Activated T-cell treated with anti-CD3 and anti-CD28 coated beads for 48 hours (primary cell): ENCODE data around the gene YPEL2.

Experiments
- DNase-seq: peaks from one replicate; pipeline ENCODE4 v3.0.0-alpha.2; 2020; ENCODE audit warnings: low read depth

Gene YPEL2

DNA sequence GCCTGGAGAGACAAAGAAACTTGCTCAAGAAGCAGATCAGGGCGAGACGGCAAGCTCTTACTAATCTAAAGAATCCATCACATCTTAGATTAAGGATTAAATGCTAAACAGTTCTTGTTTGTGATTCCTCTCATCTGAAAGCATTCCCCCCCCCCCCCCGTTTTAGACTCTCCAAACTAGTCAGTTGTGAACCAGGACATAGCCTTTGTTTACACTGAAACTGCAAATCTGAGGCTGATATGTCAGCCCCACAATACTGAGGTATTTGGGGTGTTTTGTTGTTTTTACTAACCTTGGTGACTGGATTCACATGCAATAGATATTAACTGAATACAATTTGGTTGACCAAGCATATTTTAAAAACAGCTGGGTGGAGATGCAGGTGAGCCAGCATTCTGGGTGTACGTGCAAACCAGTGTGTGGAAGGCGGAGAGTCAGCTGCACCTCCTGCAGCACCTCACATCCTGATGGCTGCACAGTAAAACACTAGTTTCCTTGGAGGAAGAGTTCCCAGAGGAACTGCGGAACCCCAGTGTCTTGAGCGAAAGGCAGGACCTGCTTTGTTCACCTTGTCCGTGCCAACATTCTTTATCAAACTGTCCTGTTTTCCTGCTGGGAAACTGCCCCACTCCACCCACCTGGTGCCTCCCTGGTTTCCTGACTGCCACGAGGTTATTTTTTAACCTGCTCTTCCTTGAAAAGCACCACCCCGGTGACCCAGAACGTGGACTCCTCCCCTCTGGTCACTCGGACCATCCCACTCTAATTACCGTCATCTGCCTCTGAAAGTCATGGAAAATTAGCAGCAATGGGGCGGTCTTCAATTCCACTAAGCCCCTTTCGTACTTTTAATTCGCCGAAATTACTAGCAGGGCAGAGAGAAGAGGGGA is 1.2 kb upstream of the YPEL2 start:
- DNase-seq, result no peak

DNA sequence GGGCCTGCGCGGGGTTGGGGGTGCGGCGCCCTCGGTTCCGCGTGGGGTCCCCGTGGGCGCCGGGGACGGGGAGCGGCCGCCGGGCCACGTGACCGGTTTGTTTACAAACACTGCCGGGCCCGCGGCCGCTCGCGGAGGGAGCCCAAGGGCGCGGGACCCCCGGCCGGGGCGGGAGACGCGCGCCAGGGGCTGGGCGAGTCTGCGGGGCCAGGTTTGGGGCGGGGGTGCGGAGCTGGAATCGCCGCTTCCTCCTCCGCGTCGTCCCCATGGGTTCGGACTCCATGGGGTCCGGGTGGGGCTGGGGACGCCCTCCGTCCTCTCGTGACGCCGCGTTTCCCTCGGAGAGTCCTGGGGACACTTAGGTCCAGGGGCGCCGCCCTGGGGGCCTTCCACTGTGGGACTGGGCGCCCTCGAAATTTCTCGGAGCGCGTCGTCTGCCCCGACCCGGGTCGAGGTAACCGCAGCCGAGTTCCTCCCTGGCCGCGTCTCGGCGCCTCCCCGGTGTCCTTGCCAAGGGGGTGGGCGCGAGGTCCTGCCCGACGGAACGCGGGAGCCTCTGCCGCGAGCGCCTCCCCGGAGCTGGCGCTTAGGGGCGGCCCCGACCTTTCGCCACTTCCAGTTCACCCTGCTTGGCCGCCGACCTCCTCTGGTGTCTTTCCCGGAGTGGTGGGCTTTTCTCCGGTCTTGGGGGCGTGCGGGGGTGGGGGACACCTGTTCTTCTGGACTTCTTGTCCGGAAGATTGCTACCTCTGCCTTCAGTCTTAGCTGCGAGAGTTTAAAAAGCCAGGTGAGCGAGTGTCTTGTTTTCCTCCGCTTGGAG is 684 bp downstream of the YPEL2 start:
- no peak for DNase-seq

DNA sequence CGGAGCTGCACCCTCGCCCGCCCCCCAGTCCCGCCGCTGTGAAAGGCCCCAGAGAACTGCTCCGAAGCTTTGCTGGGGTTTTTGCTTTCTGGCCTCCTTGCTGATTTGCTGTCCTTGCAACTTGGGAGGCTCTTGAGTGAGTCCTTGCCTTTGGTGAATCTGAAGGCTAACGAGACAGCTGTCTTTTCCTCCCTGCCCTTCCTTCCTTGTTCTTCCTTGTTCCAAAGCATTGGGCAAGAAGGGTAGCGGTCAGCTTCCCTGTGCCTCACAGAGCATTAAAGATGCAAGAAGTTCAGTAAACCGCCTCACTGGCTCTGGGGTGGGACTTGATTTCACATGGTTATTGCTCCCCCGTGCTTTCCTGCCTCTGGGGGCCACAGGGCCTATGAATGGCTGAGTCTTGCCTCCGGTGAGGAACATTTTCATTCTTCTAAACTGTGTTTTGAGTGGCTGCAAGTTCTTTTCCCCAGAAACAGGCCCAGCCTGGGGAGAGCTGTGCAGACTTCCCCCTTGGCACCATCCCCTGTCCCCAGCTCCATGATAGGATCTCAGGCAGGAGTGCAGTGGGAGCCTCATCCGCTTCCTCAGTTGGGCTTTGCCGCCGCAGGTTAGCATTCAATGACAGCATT is 1.4 kb downstream of the YPEL2 start:
- DNase-seq, result no peak

DNA sequence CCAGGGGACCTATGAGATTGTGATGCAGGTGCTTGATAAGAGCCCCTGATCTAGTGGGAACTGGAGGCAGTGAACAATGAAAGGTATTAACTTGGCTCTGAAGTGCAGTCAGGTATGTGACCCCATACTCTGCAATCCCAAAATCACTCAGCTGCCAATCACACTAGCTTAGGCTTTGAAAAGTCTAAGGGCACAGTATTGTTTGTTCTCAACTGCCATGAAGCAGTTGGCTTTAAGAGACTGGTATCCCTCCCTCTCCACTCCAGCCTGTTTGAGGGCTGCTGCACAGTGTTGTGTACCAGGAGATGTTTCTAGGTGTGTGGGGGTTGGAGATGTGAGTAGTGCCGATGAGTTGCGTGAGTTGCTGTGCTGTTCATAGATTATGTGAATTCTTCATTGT is 2.4 kb downstream of the YPEL2 start:
- DNase-seq, result no peak

DNA sequence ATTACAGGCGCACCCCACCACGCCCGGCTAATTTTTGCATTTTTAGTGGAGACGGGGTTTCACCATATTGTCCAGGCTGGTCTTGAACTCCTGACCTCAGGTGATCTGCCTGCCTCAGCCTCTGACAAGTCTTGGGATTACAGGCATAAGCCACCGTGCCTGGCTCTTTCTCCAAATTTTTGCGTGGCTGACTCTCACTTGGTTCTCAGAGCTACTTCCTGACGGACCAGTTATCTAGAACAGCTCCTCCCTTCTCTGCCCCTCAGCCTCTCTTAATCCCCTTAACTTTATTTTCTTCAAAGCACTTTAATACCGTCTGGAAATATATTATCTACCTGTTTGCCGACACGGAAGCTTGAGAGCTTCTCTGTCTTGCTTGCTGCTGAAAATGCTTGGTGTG is 4.2 kb downstream of the YPEL2 start:
- no peak for DNase-seq

DNA sequence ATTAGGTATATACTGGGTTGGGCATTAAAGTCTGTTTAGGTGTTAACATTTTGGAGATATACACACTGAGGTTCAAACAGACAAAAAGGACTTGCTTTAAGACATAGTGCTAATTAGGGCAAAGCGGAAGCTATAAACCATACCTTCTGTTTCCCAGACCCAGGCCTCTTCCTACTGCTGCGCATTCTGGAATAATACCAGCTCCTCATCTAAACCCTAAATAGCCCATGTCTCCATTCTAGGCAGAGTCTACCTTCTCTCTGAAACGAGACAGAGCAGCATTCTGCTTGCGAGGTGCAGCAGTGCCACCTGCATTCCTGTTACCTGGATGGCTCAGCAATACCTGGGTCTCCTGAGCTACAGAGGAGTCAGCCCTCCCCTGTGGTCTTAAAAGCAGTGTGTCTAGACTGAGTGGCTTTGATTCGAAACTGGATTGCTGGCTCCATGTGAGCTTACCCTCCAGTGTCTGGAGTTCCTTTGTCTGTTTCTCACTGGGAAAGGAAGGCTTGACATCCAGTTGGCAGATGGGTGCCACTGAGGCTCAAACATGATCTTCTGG is 6.4 kb downstream of the YPEL2 start:
- no peak for DNase-seq

DNA sequence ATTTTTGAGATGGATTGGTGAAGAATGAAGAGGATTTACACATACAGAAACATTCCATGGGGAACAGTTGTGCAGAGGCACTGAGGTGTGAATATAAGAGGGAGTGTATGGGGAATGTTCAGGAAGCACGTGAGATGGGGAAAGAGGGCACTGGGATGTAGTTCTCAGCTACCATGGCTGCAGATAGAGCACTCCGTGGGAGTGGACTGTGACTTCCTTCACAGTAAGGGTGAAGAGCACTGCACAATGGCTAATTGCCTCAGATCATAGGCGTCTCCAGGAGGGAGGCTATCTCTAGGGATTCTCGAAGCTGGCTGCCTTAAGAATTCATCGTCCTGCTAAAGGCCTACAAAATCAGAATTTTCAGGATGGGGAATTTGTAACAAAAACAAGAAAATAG is 7.0 kb downstream of the YPEL2 start:
- DNase-seq, result no peak

DNA sequence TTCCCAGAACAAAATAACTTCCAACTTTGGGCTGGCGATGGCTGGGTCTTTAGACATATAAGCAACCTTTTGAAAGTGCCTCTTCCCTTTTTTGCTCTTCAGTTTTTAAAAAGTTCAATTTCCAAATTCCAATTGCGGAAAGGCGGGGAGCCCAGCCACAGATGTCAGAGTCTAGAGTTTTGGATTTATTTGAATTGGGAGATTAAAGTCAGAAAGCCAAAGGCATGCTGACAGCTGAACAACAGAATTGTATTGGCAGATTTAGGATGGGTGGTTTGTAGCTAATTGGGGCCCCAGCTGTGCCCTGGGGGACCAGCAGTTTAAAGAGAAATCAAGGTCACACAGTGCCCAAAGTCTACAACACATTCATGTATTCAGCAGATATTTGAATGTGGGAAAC is 10.5 kb downstream of the YPEL2 start:
- no peak for DNase-seq

DNA sequence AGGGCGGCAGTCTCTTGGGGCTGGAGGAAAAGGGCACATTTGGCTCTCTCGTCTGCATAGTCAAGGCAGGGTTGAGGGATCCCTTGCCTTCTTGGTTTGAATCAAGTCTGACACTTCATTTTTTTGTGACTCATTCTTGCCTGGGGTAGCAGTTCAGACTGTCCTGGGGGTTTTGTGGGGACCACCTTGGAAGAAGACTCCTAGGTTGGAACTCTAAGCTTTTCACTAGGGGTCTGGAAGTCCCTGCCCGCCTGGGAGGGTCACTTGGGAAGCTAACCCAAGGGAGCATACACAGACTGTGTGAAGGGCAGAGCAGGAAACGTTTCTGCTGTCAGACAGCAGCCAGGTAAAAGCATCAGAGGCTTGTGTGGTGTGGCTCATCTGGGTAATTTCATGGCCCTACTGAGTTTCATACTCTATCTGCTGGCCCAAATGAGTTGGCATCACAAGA is 11.3 kb downstream of the YPEL2 start:
- no peak for DNase-seq

DNA sequence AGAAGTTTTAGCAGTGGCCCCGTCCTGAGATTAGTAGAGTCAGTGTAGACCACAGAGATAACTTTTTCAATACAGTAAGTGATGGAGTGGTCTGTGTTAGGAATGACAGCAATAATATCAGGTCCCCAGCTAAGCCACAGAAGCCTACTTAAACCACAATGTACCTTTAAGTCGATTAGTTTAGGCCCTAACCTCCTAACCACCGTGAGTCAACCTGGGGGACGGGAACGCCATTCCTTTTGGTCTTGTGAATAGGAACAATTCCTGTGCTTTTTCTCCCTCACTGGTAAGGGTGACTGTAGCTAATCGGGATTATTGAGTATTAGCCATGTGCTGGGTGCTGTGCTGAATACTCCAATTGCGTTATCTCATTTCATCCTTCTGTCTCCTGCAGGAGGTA is 14.0 kb downstream of the YPEL2 start:
- no peak for DNase-seq

DNA sequence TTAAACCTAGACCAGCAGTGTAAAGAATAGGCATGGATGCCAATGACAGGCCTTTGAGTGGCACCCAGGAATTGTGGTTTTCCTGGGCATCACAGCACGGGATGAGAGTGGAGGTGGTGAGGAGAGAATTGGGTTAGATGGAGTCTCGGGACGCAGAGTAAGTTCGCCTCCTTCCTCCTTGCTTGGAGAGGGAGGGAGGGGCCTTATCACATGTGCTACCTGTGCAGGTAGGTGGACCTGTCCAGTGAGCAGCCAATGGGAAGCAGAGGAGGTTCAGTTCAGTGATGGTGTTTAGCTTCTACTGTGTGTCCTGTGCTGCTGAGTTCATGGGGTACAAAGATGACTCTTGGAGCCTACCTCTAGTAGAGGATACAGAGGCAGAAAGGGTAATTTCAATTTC is 14.9 kb downstream of the YPEL2 start:
- DNase-seq, result no peak

DNA sequence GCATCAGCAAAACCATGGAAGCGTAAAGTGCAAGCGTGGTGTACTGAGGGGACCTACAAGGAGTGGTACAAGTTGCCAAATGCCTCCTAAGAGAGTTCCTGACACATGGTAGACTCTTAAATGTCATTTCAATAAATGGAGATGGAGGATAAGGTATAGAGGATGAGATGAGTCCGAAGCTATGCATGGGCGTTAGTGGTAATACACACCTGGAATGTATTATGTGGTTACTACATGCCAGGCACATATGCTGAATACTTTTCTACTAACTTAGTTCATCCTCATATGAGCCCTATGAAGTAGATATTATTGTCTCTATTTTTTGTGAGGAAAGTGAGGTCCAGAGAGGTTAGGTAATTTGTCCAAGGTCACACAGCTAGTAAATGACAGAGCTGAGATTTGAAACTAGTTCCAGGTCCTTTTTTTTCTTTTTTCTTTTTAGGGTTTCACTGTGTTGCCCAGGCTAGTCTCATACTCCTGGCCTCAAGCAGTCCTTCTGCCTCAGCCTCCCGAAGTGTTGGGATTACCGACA is 15.5 kb downstream of the YPEL2 start:
- no peak for DNase-seq

DNA sequence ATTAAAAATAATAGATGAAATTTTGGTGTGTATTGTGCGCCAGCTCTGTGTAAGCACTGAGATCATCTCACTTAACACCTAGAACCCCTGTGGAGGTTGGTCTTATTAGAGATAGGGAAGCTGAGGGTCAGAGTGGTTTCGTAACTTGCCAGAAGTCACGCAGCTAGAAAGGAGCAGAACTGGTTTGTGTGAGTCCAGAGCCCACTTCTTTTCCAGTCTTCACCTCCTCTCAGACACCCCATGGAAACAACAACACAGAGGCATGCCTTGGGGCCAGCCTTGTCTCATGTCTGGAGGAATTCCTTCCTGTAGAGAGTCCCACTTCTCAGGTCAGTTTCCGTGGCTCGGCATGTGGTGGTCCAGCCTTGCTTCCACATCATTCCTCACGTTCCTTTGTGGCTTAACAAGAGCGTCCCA is 16.5 kb downstream of the YPEL2 start:
- DNase-seq, result no peak

DNA sequence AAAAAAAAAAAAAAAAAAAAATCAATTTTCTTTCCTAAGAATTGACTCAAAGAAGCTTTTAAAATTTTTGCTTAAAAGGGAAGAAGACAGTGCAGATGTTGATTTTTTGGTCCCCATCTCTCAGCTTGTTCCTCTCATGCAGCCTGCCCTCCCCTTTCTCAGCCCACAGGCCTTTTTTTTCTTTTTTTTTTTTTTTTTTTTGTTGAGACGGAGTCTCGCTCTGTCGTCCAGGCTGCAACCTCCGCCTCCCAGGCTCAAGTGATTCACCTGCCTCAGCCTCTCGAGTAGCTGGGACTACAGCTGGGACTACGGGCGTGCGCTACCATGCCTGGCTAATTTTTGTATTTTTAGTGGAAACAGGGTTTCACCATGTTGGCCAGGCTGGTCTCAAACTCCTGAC is 17.7 kb downstream of the YPEL2 start:
- no peak for DNase-seq

DNA sequence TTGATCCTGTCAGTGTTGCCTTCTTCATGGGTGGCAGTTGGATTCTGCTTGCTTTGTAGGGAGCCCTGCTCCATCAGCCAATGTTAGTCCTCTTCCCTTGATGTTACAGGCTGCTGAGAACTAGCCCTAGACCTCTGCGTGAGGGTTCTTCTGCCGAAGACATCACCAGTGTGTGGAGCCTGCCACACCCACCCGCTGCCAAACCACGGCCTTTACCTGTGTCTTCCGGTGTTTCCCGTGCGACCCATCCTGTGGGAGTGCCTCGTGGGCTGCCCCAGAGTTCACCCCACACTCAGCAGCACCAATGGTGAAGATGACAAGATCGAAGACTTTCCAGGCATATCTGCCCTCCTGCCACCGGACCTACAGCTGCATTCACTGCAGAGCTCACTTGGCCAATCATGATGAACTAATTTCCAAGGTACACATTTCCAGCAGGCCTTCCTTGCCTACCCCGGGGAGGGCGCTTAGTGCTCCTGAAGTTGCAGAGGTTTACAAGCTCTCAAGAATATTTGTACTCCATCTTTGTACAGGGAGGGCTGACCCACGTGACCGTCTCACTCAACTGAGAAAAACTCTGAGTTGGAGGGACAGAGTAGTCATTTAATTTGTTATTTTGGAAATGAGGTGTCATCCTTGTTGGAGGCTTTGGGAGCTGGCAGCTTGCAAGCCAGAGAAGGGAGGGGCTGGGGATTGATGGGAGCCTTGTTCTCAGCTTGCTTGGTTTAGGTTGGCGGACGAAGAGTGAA is 21.8 kb downstream of the YPEL2 start:
- no peak for DNase-seq

DNA sequence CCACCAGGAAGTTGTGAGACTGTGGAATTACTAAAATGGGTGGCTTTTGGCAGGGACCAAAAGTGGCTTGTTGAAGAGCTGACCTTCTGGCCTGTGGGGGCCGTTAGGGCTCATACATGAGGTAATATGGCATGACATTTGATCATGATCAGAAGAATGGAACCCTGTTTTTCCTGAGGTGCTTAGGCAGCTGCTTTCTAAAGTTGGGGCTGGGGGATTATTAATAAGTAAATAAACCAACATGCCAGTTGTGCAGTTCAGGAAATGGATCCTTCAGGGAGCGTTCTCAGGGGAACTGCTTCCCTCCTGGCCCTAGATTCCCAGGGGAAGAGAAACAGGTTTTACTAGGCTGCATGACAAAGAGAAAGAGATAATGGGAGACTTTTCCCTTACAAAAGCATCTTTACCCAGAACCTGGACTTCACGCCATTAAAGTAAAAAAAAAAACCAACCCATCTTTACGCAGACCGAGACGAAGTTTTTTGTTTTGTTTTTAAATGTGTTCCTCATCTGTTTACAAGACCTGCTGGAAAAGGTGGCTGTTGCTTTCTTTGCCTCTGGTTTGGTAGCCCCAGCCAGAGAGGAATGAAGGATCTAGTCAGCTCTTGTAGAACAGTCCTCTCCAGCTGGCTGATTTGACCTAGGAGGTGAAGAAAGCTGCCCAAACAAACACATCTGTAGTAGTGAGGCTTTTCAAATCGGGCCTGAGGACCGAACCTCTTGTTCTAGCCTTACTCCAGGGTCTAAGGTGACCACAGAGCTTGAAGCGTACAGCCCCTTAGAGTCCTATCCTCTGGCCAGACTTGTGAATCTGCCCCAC is 22.7 kb downstream of the YPEL2 start:
- no peak for DNase-seq

DNA sequence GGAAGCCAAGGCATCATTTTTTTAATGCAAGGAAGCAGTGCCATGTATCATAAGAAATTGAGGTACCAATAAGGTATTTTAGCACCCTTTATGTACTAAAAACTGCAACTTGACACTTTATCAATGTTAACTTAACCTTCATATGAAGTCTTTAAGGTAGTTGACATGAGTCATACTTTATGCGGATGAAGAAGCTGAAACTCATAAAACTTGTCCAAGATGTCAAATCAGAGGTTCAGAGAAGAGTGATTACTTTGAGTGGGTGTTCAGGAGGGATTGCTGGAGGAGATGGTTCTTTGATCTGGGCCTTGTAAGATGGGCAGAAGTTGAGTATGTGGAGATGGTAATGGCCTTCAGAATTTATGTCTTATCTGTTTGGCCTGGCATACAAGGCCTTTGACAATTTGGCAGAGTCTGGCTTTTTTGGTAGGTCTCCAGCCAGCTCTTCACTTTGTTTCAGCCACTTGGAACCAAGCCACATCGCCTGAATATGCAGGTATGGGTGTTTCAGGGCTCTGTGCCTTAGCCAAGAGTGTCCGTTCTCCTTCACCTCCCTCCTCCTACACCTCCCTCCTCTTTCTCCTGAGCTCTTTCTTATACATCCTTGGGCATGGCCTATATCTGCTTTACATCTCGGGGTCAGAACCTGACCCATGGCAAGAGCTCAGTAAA is 23.7 kb downstream of the YPEL2 start:
- DNase-seq, result no peak

DNA sequence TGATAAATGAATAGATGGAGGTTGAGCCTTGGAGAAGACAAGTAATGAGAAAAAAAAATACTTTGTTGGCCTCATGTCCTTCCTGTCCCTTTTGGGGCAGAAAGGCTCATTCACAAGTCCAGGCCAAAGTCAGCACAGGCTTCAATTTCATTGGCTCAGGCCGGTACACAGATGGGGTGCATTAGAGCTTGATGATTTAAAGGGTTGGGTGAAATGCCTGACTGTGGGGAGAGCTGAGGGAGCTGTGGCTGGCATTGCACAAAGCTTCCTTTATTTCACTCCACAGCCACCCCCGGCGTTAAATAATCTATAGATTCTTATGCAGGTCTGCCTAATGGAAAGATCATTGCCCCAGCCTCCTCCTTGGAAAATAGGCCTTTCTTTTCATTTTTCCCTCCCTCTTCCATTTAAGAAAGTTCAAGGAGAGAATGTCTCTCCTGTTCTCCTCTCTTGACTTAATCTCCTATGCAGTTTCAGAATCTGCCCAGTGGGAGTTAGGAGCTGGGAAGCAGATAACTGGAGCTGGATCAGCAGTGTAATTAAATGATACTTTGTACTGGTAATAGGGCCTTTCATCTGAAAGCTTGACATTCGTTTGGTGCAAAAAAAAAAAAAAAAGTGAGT is 24.4 kb downstream of the YPEL2 start:
- DNase-seq, result no peak

DNA sequence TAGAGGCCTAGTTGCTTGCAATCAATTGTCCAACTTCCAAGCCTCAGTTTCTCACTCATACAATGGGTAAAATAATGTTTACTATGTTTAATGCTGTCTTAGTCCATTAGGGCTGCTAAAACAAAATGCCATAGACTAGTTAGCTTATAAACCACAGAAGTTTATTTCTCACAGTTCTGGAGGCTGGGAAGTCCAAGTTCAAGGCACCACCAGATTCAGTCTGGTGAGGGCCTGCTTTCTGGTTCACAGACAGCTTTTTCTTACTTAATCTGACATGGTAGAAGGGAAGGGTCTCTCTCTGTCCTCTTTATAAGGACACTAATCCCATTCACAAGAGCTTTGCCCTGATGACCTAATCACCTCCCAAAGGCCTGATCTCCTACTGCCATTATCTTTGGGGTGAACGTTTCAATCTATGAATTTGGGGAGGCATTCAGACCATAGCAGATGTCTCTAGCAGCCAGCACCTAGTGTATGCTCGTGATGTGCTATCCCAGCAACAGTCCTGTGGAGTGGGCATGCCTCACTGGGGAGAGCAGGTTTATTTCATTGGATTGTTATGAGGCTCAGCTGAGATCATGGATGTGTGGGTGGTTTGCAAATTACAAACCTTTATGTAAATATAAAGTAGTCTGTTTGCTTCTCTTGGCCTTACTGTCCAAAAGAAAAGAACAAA is 25.2 kb downstream of the YPEL2 start:
- no peak for DNase-seq
